ENCODE measurements around the gene NOL11.

DNA sequence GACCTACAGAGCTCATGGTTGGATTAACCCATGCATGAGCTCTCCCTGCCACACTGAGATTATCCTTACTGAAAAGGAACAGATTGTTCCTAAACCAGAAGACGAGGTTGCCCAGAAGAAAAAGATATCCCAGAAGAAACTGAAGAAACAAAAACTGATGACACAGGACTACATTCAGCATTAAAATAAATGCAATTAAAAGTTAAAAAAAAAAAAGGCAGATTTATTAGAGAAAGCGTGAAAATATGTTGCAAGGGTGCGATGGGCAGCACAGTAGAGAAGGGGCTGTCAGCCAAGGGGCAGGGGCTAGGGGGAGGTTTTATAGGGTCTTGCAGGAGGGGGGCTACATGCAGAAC is 67.4 kb downstream of the NOL11 start:
- TF ChIP-seq, protein P1, sequence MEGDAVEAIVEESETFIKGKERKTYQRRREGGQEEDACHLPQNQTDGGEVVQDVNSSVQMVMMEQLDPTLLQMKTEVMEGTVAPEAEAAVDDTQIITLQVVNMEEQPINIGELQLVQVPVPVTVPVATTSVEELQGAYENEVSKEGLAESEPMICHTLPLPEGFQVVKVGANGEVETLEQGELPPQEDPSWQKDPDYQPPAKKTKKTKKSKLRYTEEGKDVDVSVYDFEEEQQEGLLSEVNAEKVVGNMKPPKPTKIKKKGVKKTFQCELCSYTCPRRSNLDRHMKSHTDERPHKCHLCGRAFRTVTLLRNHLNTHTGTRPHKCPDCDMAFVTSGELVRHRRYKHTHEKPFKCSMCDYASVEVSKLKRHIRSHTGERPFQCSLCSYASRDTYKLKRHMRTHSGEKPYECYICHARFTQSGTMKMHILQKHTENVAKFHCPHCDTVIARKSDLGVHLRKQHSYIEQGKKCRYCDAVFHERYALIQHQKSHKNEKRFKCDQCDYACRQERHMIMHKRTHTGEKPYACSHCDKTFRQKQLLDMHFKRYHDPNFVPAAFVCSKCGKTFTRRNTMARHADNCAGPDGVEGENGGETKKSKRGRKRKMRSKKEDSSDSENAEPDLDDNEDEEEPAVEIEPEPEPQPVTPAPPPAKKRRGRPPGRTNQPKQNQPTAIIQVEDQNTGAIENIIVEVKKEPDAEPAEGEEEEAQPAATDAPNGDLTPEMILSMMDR (conservative IDR thresholded peaks at IDR 0.05; ENCODE audit: low read depth, low read length), result no peak
- no peak for TF ChIP-seq POLR2A (IDR thresholded peaks at IDR 0.05; ENCODE audit: low read depth, low read length)
- no peak for TF ChIP-seq RCOR1 (IDR thresholded peaks at IDR 0.05; ENCODE audit: insufficient replicate concordance, low read length)
- no peak for TF ChIP-seq NFE2L2 (IDR thresholded peaks at IDR 0.05; ENCODE audit: low read depth, low read length)
- TF ChIP-seq, protein P2, sequence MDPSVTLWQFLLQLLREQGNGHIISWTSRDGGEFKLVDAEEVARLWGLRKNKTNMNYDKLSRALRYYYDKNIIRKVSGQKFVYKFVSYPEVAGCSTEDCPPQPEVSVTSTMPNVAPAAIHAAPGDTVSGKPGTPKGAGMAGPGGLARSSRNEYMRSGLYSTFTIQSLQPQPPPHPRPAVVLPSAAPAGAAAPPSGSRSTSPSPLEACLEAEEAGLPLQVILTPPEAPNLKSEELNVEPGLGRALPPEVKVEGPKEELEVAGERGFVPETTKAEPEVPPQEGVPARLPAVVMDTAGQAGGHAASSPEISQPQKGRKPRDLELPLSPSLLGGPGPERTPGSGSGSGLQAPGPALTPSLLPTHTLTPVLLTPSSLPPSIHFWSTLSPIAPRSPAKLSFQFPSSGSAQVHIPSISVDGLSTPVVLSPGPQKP (IDR thresholded peaks at IDR 0.05; ENCODE audit: borderline replicate concordance, low read depth, low read length), result no peak
- TF ChIP-seq FOS (IDR thresholded peaks at IDR 0.05; ENCODE audit: low read depth, low read length), result no peak
